HCT116 (cell line): ENCODE results near the gene SLC25A47. TPM values are rescaled to one million over a fixed set of nuclear protein-coding genes. Genes with fewer than 3 reads are reported as not detected.

ENCODE experiments used
- ATAC-seq: fragments of 200-7000 bp; cut with Tn5 transposase; 2 replicates; pipeline ENCODE4 v1.9.1; 2020; ENCODE audit warnings: mild to moderate bottlenecking, moderate library complexity
- BruUV-seq: library from RNA; stranded (reverse); fragments of 400-500 nt; replicated peaks from 2 replicates; lab custom pipeline; 2021; lab: Mats Ljungman, UMichigan
- CTCF ChIA-PET: fragments of 300-600 bp; sonication (Branson Sonifier 250); formaldehyde crosslinking; loops from one replicate; lab custom pipeline; 2021; ENCODE audit warnings: antibody characterized with exemption; lab: Charles Lee
- POLR2A ChIA-PET: fragments of 300-600, 350-600 bp; sonication (Branson Sonifier 250); formaldehyde crosslinking; loops from one replicate; lab custom pipeline; 2021; ENCODE audit warnings: antibody characterized with exemption; lab: Charles Lee
- RAD21 ChIA-PET, 2 experiments: fragments of 300-600 bp; sonication (Branson Sonifier 250); formaldehyde crosslinking; loops; one replicate each; lab custom pipeline; 2023; ENCODE audit warnings: low total read pairs in 2 of 2; ENCODE audit not compliant: uncharacterized antibody in 2 of 2, unreplicated experiment in 2 of 2, low non-redundant PET in 1 of 2; lab: Charles Lee
- DNase-seq: peaks from one replicate; pipeline ENCODE4 v3.0.0-alpha.2; 2010; ENCODE audit warnings: low read depth, low spot score
- H2AFZ ChIP-seq: fragments of 200-600 bp; shearing (Covaris generic), sonication (generic); 2 replicates; pipeline ENCODE4 v1.6.1; 2017; ENCODE audit warnings: low read depth, mixed run types, mixed read lengths, antibody characterized with exemption, low read length; ENCODE audit not compliant: poor library complexity, severe bottlenecking
- H3K27ac ChIP-seq: 2 replicates; pipeline ENCODE4 v1.5.1; 2012; ENCODE audit warnings: low read depth, low read length
- H3K27me3 ChIP-seq: fragments of 200-600 bp; sonication (generic); 2 replicates; pipeline ENCODE4 v1.6.1; 2016; ENCODE audit warnings: mixed run types, low read length, mixed read lengths; ENCODE audit not compliant: insufficient read depth
- H3K36me3 ChIP-seq, 2 experiments: fragments of 200-500 bp in 1 of 2; fragments of 200-600 bp in 1 of 2; sonication (Bioruptor generic) in 1 of 2; sonication (generic) in 1 of 2; 2 replicates each; pipeline versions ENCODE4 v1.5.1 to v1.6.1; 2014 to 2016; ENCODE audit warnings: low read length in 2 of 2, inconsistent platforms in 1 of 2, mixed read lengths in 1 of 2, mixed run types in 1 of 2; ENCODE audit not compliant: insufficient read depth in 2 of 2, control insufficient read depth in 1 of 2
- H3K4me1 ChIP-seq, 2 experiments: fragments of 200-600 bp in 1 of 2; sonication (generic) in 1 of 2; 2 replicates each; pipeline versions ENCODE4 v1.5.1 to v1.6.1; 2012 to 2017; ENCODE audit warnings: low read length in 2 of 2, inconsistent platforms in 1 of 2, mild to moderate bottlenecking in 1 of 2, mixed read lengths in 1 of 2, mixed run types in 1 of 2, moderate library complexity in 1 of 2; ENCODE audit not compliant: insufficient read depth in 2 of 2, control insufficient read depth in 1 of 2
- H3K4me2 ChIP-seq: fragments of 200-600 bp; sonication (generic); 2 replicates; pipeline ENCODE4 v1.6.1; 2017; ENCODE audit warnings: mixed run types, low read length, mixed read lengths
- H3K4me3 ChIP-seq, 2 experiments: fragments of 200-600 bp in 1 of 2; sonication (generic) in 1 of 2; replicated peaks in 1 of 2; 2 replicates each; pipeline ENCODE4 v1.5.1; 2011 to 2016; ENCODE audit warnings: low read length in 2 of 2, control low read depth in 1 of 2, low read depth in 1 of 2, mild to moderate bottlenecking in 1 of 2, mixed read lengths in 1 of 2, mixed run types in 1 of 2
- H3K79me2 ChIP-seq: fragments of 200-600 bp; sonication (generic); 2 replicates; pipeline ENCODE4 v1.6.1; 2017; ENCODE audit warnings: mild to moderate bottlenecking, mixed run types, low read length, moderate library complexity, mixed read lengths; ENCODE audit not compliant: insufficient read depth
- H3K9ac ChIP-seq: fragments of 200-600 bp; sonication (generic); 2 replicates; pipeline ENCODE4 v1.6.1; 2016; ENCODE audit warnings: low read length, mixed read lengths
- H3K9me2 ChIP-seq: fragments of 200-600 bp; sonication (generic), shearing (Covaris generic); 2 replicates; pipeline ENCODE4 v1.6.1; 2017; ENCODE audit warnings: mixed run types, mild to moderate bottlenecking, moderate library complexity; ENCODE audit not compliant: insufficient read depth
- H3K9me3 ChIP-seq, 2 experiments: fragments of 200-500 bp in 1 of 2; fragments of 200-600 bp in 1 of 2; sonication (Bioruptor generic) in 1 of 2; sonication (generic) in 1 of 2; 2 replicates each; pipeline ENCODE4 v1.6.1; 2014 to 2017; ENCODE audit warnings: low read length in 2 of 2, mixed read lengths in 2 of 2, inconsistent platforms in 1 of 2, low read depth in 1 of 2, mild to moderate bottlenecking in 1 of 2, mixed run types in 1 of 2, moderate library complexity in 1 of 2; ENCODE audit not compliant: control insufficient read depth in 1 of 2, insufficient read depth in 1 of 2
- H4K20me1 ChIP-seq: fragments of 200-600 bp; sonication (generic), shearing (Covaris generic); 2 replicates; pipeline ENCODE4 v1.6.1; 2017; ENCODE audit warnings: mixed run types, mild to moderate bottlenecking, moderate library complexity; ENCODE audit not compliant: insufficient read depth
- CTCF ChIP-seq, 3 experiments: fragments of 200-600 bp in 1 of 3; sonication (generic) in 1 of 3; IDR thresholded peaks in 2 of 3; conservative IDR thresholded peaks in 1 of 3; 2 replicates each; pipeline ENCODE4 v1.5.1; 2012 to 2017; ENCODE audit warnings: low read depth in 2 of 3, low read length in 2 of 3, antibody characterized with exemption in 1 of 3, borderline replicate concordance in 1 of 3, control low read depth in 1 of 3, mild to moderate bottlenecking in 1 of 3, mixed read lengths in 1 of 3, mixed run types in 1 of 3, moderate library complexity in 1 of 3; ENCODE audit not compliant: insufficient read depth in 1 of 3
- EZH2 ChIP-seq: fragments of 200-600 bp; sonication (generic); IDR thresholded peaks from 2 replicates; pipeline ENCODE4 v1.6.1; 2017; ENCODE audit warnings: antibody characterized with exemption, mixed run types
- TCF7L2 ChIP-seq: IDR thresholded peaks from 2 replicates; pipeline ENCODE4 v1.7.0; 2011; ENCODE audit warnings: borderline replicate concordance, inconsistent platforms; ENCODE audit not compliant: insufficient read depth, insufficient read length; ENCODE audit errors: extremely low read depth
- ZFX ChIP-seq: fragments of 450-650 bp; IDR thresholded peaks from 2 replicates; pipeline ENCODE4 v1.6.1; 2017
- intact Hi-C: fragments of 100-400 bp; cut with micrococcal nuclease; formaldehyde crosslinking; loops from 2 replicates; pipeline ENCODE4 v1.10.0; 2022
- total RNA-seq: library from RNA; stranded (reverse); gene quantifications from one replicate; pipeline ENCODE4 v1.2.1, GENCODE V29; 2021; ENCODE audit not compliant: unreplicated experiment

SLC25A47 gene
- total RNA-seq, 1 experiment from 2014 or later, result 0.17 TPM

DNA sequence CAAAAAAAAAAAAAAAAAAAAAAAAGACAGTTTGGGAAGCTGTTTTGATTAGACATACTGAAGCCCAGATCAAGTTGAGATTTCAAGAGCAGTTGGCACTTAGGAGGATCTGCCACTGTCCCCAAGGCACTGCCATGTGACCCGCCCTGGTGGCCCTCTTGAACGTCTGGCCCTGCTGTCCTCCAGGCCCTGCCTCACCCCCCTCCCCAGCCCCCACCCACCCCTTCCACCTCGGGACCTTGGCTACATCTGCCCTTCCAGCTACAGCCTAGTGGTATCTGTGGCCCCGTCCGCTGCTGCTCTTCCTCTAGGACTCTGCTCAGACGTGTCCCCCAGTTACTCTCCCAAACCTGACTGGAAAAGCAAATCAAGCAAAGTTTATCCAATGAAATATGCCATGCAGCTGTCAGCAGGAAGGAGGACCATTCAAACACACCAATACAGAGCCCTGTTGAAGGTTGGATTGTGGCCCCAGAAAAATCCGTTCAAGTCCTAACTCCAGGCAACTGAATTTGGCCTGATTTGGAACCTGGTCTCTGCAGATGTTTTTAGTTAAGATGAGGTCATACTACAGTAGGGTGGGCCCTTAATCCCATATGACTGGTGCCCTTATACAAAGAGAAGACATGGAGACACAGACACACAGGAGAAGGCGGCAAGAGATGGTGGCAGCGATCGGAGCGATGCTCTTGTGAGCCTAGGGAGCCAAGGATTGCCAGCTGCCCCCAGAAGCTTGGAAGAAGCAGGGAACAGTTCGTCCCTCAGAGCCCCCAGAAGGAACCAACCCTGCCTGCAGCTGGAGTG, 34.6 kb upstream of the SLC25A47 start:
- intact Hi-C loops, result loop anchor here (5.0 kb wide), 1 partner anchor 89 kb away; the partner anchor contains the start of gene WDR25
- BruUV-seq, result no TSS peak
- ChIA-PET RAD21 (no interaction called here), POLR2A (no interaction called here), CTCF (no interaction called here)
- Histone ChIP-seq H3K4me1 (peaks cover 5 to 20% of the 10 kb centered on the region in 2 experiments; a peak in 2 of 4 replicates), H3K9me2 (no peaks in the 10 kb centered on the region), H2AFZ (no peak overlapping the region), H3K9ac (no peak overlapping the region), H3K79me2 (peaks cover 4% of the 10 kb centered on the region; the same call in 1 of the 2 replicates), H3K27me3 (no peaks in the 10 kb centered on the region), H3K4me2 (no peak overlapping the region), H4K20me1 (no peaks in the 10 kb centered on the region), H3K9me3 (no peaks in the 10 kb centered on the region), H3K4me3 (no peak overlapping the region), H3K27ac (no peak overlapping the region), H3K36me3 (no peaks in the 10 kb centered on the region; a peak in 1 of 4 replicates)
- TF ChIP-seq CTCF (IDR thresholded peaks at IDR 0.05 in 2 of 3, conservative IDR thresholded peaks at IDR 0.05 in 1 of 3; ENCODE audit: borderline replicate concordance in 1 of 3, insufficient read depth in 1 of 3, low read depth in 2 of 3, low read length in 2 of 3) (no peak), EZH2 (no peak), ZFX (no peak), TCF7L2 (no peak)
- DNase-seq (no peak), ATAC-seq (no peak)
